ENCODE results near the gene CACNB4. TPM values are rescaled to one million over a fixed set of nuclear protein-coding genes. Genes with fewer than 3 reads are reported as not detected.

The CACNB4 gene
- total RNA-seq, 1 experiment from 2014 or later, result 2.0 TPM

DNA sequence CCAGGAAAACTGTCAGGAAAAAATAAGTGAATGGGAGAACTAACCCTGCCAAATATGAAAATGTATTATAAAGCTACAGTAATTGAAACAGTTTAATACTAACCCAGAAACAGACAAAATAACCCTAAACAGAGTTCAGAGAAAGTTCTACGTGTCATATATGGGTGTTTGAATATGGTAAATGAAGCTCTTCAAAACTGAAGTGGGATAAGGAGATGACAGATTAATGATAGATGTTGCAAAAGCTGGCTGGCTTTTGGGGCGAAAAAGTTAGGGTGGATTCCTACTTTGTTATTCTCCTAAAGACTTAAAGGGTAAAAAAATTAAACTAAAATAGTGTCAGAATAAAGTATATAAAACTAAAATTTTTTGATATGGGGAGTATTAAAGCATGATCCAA is 168.8 kb downstream of the CACNB4 start:
- H3K36me3 ChIP-seq (ENCODE audit: control insufficient read depth in 1 of 2, insufficient read depth in 2 of 2, low read length in 2 of 2), result no peaks in the 10 kb centered on the region
- no peak overlapping the region for H3K4me3 ChIP-seq (replicated peaks in 1 of 2; ENCODE audit: low read depth in 1 of 2, low read length in 2 of 2)
- H3K4me2 ChIP-seq (ENCODE audit: low read length), result no peak overlapping the region
- ChIA-PET POLR2A (no interaction called here), RAD21 (ENCODE audit: low non-redundant PET in 1 of 2, low total read pairs in 2 of 2, uncharacterized antibody in 2 of 2, unreplicated experiment in 2 of 2) (no interaction called here), CTCF (no interaction called here)
- no peak overlapping the region for H3K9ac ChIP-seq (ENCODE audit: low read length)
- no peak for ATAC-seq
- no peak overlapping the region for H2AFZ ChIP-seq (ENCODE audit: low read depth, low read length, poor library complexity, severe bottlenecking)
- H3K79me2 ChIP-seq (ENCODE audit: insufficient read depth, low read length), result no peaks in the 10 kb centered on the region
- intact Hi-C loops (cut with micrococcal nuclease), result no loop called here
- no peak for DNase-seq (ENCODE audit: low read depth, low spot score)
- no peak overlapping the region for H3K27ac ChIP-seq (ENCODE audit: low read depth, low read length)
- H3K9me2 ChIP-seq (ENCODE audit: insufficient read depth), result no peaks in the 10 kb centered on the region
- no TSS peak for BruUV-seq (replicated peaks)
- H3K27me3 ChIP-seq (ENCODE audit: insufficient read depth, low read length), result no peaks in the 10 kb centered on the region
- no peak for TF ChIP-seq TCF7L2 (IDR thresholded peaks at IDR 0.05; ENCODE audit: borderline replicate concordance, extremely low read depth, insufficient read depth, insufficient read length)
- TF ChIP-seq SIN3A (IDR thresholded peaks at IDR 0.05; ENCODE audit: low read depth), result no peak
- TF ChIP-seq, protein P1, sequence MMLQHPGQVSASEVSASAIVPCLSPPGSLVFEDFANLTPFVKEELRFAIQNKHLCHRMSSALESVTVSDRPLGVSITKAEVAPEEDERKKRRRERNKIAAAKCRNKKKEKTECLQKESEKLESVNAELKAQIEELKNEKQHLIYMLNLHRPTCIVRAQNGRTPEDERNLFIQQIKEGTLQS (IDR thresholded peaks at IDR 0.05), result no peak
- no peak for TF ChIP-seq SP1 (IDR thresholded peaks at IDR 0.05; ENCODE audit: low read depth)
- no peak for TF ChIP-seq ZFX (IDR thresholded peaks at IDR 0.05)
- TF ChIP-seq ZNF274 (IDR thresholded peaks at IDR 0.05; ENCODE audit: low read depth, low read length), result no peak
- no peak for TF ChIP-seq CEBPB (IDR thresholded peaks at IDR 0.05; ENCODE audit: low read depth)
- TF ChIP-seq, protein P2, sequence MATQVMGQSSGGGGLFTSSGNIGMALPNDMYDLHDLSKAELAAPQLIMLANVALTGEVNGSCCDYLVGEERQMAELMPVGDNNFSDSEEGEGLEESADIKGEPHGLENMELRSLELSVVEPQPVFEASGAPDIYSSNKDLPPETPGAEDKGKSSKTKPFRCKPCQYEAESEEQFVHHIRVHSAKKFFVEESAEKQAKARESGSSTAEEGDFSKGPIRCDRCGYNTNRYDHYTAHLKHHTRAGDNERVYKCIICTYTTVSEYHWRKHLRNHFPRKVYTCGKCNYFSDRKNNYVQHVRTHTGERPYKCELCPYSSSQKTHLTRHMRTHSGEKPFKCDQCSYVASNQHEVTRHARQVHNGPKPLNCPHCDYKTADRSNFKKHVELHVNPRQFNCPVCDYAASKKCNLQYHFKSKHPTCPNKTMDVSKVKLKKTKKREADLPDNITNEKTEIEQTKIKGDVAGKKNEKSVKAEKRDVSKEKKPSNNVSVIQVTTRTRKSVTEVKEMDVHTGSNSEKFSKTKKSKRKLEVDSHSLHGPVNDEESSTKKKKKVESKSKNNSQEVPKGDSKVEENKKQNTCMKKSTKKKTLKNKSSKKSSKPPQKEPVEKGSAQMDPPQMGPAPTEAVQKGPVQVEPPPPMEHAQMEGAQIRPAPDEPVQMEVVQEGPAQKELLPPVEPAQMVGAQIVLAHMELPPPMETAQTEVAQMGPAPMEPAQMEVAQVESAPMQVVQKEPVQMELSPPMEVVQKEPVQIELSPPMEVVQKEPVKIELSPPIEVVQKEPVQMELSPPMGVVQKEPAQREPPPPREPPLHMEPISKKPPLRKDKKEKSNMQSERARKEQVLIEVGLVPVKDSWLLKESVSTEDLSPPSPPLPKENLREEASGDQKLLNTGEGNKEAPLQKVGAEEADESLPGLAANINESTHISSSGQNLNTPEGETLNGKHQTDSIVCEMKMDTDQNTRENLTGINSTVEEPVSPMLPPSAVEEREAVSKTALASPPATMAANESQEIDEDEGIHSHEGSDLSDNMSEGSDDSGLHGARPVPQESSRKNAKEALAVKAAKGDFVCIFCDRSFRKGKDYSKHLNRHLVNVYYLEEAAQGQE (IDR thresholded peaks at IDR 0.05; ENCODE audit: low read depth), result no peak
- TF ChIP-seq EZH2phosphoT487 (IDR thresholded peaks at IDR 0.05; ENCODE audit: borderline replicate concordance), result no peak
- H4K20me1 ChIP-seq (ENCODE audit: insufficient read depth), result no peaks in the 10 kb centered on the region
- H3K4me1 ChIP-seq (ENCODE audit: control insufficient read depth in 1 of 2, insufficient read depth in 2 of 2, low read length in 2 of 2), result no peaks in the 10 kb centered on the region
- no peaks in the 10 kb centered on the region for H3K9me3 ChIP-seq (ENCODE audit: control insufficient read depth in 1 of 2, insufficient read depth in 1 of 2, low read depth in 1 of 2, low read length in 2 of 2)

All from HCT116 (cell line).